Tibial nerve (tissue), 4 donors: ENCODE measurements around the gene SH3BP4. TPM values are rescaled to one million over a fixed set of nuclear protein-coding genes. Genes with fewer than 3 reads are reported as not detected.

Experiments used
- DNase-seq, 2 donors: peaks; one replicate each; pipeline ENCODE4 v3.0.0-alpha.2; 2019; ENCODE audit warnings: low spot score in 2 of 2
- H3K27ac ChIP-seq, 4 donors: fragments of 200-600 bp; sonication (generic) in 3 of 4; one replicate each; pipeline ENCODE4 v1.5.1; 2017 to 2019; ENCODE audit warnings: mild to moderate bottlenecking in 1 of 4
- H3K27me3 ChIP-seq, 2 donors: fragments of 200-600 bp; sonication (generic) in 1 of 2; one replicate each; pipeline versions ENCODE4 v1.5.1 to v1.6.0; 2017 to 2019
- H3K36me3 ChIP-seq, 3 donors: fragments of 200-600 bp; sonication (generic); one replicate each; pipeline ENCODE4 v1.5.1; 2018 to 2019
- H3K4me1 ChIP-seq, 4 donors: fragments of 200-600 bp; sonication (generic) in 3 of 4; one replicate each; pipeline ENCODE4 v1.5.1; 2017 to 2019
- H3K4me3 ChIP-seq, 4 donors: fragments of 200-600 bp; sonication (generic) in 3 of 4; one replicate each; pipeline ENCODE4 v1.5.1; 2017 to 2019; ENCODE audit warnings: mild to moderate bottlenecking in 1 of 4, moderate library complexity in 1 of 4
- H3K9me3 ChIP-seq, 4 donors: fragments of 200-600 bp; sonication (generic) in 3 of 4; one replicate each; pipeline ENCODE4 v1.5.1; 2017 to 2019
- CTCF ChIP-seq, 5 experiments: fragments of 200-600 bp in 3 of 5; fragments of 450-650 bp in 2 of 5; sonication (generic) in 3 of 5; IDR thresholded peaks; one replicate each; pipeline ENCODE4 v1.5.1; 2016 to 2019; ENCODE audit warnings: antibody characterized with exemption in 5 of 5, mild to moderate bottlenecking in 3 of 5, moderate library complexity in 2 of 5
- EP300 ChIP-seq, 2 donors: sonication (generic); formaldehyde crosslinking; IDR thresholded peaks; one replicate each; pipeline ENCODE4 v1.6.1; 2017; ENCODE audit warnings: antibody characterized with exemption in 2 of 2, mild to moderate bottlenecking in 1 of 2
- POLR2A ChIP-seq, 2 donors: fragments of 450-650 bp; IDR thresholded peaks; one replicate each; pipeline ENCODE4 v1.6.1; 2017; ENCODE audit warnings: antibody characterized with exemption in 2 of 2, mild to moderate bottlenecking in 2 of 2, moderate library complexity in 2 of 2
- WGBS, 2 donors: methylation state at CpG; one replicate each; pipeline ENCODE4 v1.1.5; 2018; 5-methylcytosine and 5-hydroxymethylcytosine counted together
- total RNA-seq, 4 donors: library from RNA; depleted of rRNA; stranded (reverse); fragments of >200 nt; gene quantifications; one replicate each; pipeline ENCODE4 v1.1.0, GENCODE V29; 2016

Gene SH3BP4
- total RNA-seq, 4 donors from 2014 or later, result 19.2 to 31.8 (median 24.3) TPM

- 85 to 87% methylated on average over 10 of the region's 10 CpGs for WGBS, 2 donors
These were observed 81.1 kb downstream of the SH3BP4 start for GRCh38 chr2:235032949-235033348.

GRCh38 chr2:235034265-235035118 lies 82.7 kb downstream of the SH3BP4 start:
- Histone ChIP-seq H3K27me3 (no peaks in the 10 kb centered on the region), H3K9me3 (no peaks in the 10 kb centered on the region), H3K4me3 (no peak overlapping the region), H3K4me1 (no peaks in the 10 kb centered on the region), H3K27ac (no peak overlapping the region), H3K36me3 (peaks cover 0 to 4% (median 0%) of the 10 kb centered on the region in 3 donors)
- 93 to 94% methylated on average over 28 to 30 of the region's 30 CpGs for WGBS, 2 donors
- TF ChIP-seq EP300 (IDR thresholded peaks at IDR 0.05), result no peak
- TF ChIP-seq POLR2A (IDR thresholded peaks at IDR 0.05), result no peak
- no peak for TF ChIP-seq CTCF (IDR thresholded peaks at IDR 0.05)
- DNase-seq, result no peak

More at GRCh38 chr2:235032949-235033348, 81.1 kb downstream of the SH3BP4 start:
- no peaks in the 10 kb centered on the region for H3K27me3 ChIP-seq
- H3K27ac ChIP-seq, result no peak overlapping the region
- H3K36me3 ChIP-seq, result peaks cover 0 to 4% (median 0%) of the 10 kb centered on the region in 3 donors
- DNase-seq, result no peak
- no peak overlapping the region for H3K4me3 ChIP-seq
- peaks cover 0 to 1% (median 0%) of the 10 kb centered on the region in 4 donors for H3K4me1 ChIP-seq
- no peaks in the 10 kb centered on the region for H3K9me3 ChIP-seq
- no peak for TF ChIP-seq CTCF (IDR thresholded peaks at IDR 0.05)
- no peak for TF ChIP-seq POLR2A (IDR thresholded peaks at IDR 0.05)
- no peak for TF ChIP-seq EP300 (IDR thresholded peaks at IDR 0.05)

GRCh38 chr2:235037604-235038166 lies 85.9 kb downstream of the SH3BP4 start:
- 95% methylated on average over 8 of the region's 8 CpGs for WGBS, 2 donors
- DNase-seq, result no peak
- H3K4me3 ChIP-seq, result no peak overlapping the region
- H3K9me3 ChIP-seq, result no peaks in the 10 kb centered on the region
- no peak overlapping the region for H3K27ac ChIP-seq
- peaks cover 0 to 29% (median 0%) of the 10 kb centered on the region in 3 donors for H3K36me3 ChIP-seq
- H3K27me3 ChIP-seq, result no peaks in the 10 kb centered on the region
- no peaks in the 10 kb centered on the region for H3K4me1 ChIP-seq
- no peak for TF ChIP-seq POLR2A (IDR thresholded peaks at IDR 0.05)
- TF ChIP-seq EP300 (IDR thresholded peaks at IDR 0.05), result no peak
- no peak for TF ChIP-seq CTCF (IDR thresholded peaks at IDR 0.05)

- DNase-seq, result no peak
- Histone ChIP-seq H3K4me1 (peaks cover 0 to 7% (median 0%) of the 10 kb centered on the region in 4 donors), H3K27me3 (no peaks in the 10 kb centered on the region), H3K4me3 (no peak overlapping the region), H3K27ac (no peak overlapping the region), H3K36me3 (peaks cover 0 to 34% (median 0%) of the 10 kb centered on the region in 3 donors), H3K9me3 (no peaks in the 10 kb centered on the region)
- 95 to 96% methylated on average over 31 of the region's 31 CpGs for WGBS, 2 donors
- TF ChIP-seq CTCF (IDR thresholded peaks at IDR 0.05) (no peak), POLR2A (IDR thresholded peaks at IDR 0.05) (no peak), EP300 (IDR thresholded peaks at IDR 0.05) (no peak)
These were observed 89.6 kb downstream of the SH3BP4 start for GRCh38 chr2:235041221-235041917.
